ENCODE data around the gene BAZ2B.

GRCh38 chr2:159442159-159442852, 174.0 kb downstream of the BAZ2B start:
- TF ChIP-seq EZH2 (optimal IDR thresholded peaks at IDR 0.05; ENCODE audit: low read depth, low read length), result no peak
- no peak for TF ChIP-seq CTCF (IDR thresholded peaks at IDR 0.05; ENCODE audit: low read length)
- TF ChIP-seq EZH2phosphoT487 (IDR thresholded peaks at IDR 0.05; ENCODE audit: low read length), result no peak

All from MM.1S (cell line).